SHP77 (cell line): Measurements from ENCODE around the gene FFAR2.

Experiments used
- DNase-seq, 2 experiments: peaks; one replicate each; lab custom pipeline; 2025; lab: John Stamatoyannopoulos, UW

Gene FFAR2

DNA sequence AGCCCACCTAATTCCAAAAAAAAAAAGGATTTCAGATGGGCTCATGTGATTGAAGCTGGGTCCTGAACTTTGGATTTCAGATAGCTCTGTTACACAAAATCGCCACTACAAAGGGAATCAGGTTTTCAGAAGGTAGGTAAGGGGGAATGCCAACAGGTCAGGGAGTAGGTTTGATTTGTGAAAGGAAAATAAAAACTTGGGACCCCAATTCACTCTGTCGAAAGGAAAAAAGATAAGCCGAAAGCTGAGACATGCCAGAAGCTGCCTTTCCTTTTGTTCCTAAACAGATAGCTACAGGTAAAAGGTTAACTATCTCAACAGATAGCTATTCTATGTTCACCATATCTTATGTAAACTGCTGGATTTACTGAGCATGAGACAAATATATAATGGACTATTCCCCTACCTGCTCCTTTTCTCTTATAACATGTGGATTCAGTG, 38.2 kb downstream of the FFAR2 start:
- DNase-seq: no peak

DNA sequence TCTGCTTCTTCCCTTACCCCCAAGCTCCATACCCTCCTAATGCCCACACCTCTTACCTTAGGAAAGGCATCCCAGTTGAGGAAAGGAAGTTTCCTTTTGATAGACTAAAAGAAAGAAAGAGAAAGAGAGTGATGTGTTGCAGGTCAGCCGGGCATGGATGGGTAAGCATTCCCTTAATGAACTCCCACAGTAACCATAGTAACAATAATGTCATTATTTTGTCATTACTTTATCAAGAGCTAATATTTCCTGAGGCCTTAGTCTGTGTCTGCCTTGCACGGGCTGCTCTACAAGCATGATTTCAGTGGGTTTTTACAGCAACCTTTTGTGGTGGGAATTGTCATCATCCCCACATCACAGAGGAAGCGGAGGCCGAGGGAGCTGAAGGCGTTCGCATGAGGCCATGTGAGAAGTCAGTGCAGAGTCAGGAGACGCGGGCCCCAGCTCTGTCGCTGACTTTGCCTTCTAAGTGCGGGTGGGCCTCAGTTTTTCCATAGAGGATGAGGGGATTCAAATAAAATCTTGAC, 39.7 kb downstream of the FFAR2 start:
- no peak for DNase-seq

DNA sequence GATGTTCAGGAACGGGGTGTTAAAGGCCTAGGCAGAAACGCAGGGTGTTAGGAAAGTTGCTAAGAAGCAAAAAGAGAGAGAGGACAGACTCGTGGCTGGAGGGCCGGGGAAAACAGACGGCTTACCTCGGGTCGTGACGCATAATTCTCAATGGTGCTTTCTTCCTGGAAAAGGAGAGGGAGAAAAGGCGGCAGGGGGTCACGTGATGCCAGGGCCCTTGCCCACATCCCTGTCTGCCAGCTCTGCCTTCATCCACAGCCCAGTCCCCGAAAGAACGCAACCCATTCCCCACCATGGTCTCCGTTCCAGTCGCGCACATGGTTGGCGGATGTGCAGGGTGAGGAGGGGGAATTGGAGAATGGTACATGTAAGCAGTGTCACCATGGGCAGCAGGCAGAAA, 40.6 kb downstream of the FFAR2 start:
- no peak for DNase-seq

DNA sequence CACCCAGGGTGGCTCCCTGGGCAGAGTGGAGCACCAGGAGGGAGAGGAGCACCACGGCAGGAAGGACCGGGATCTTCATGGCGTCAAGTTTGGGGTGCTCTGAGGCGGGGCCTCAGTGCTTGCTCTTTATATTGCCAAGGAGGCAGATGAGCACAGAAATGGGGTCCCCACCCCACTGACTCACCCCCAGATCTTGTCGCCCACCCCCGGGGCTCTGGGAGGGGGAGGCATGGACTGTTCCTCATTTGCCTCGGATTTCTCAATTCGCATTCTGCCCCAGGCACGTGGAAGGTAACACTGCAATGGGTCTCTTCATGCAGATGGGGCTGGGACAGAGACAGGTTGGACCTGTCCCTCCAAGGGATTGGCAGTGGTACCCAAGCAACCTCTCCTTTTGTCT, 42.3 kb downstream of the FFAR2 start, which contains the start of gene KRTDAP:
Gene KRTDAP, minus strand, starts transcription at position 101 of the 400 bp plus-strand sequence. Its CDS starts 22 bp downstream, at position 79.
- DNase-seq: no peak

DNA sequence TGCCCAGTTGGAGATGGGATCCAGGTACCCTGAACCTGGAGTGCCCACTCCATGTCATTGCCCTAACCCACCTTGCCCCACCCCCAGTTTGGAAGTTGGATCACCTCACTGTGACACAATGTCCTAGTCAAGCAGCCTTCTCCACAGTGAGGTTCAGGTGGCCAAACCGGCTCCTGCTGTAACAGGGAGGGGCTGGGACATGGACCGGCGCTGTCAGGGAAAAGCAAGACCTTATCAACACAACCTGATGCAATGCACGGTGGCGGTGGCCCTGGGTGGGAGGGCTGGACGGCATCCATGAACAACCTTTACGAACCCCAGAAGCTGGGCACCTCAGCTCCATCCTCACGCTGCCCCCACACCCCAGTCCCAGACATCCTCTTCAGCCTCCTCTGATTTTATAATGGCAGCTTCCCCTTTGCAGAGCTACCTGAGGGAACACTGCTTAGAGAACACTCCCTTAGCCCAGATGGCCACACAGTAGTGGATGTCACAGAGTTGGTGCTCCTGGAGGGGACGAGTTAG, 43.8 kb downstream of the FFAR2 start:
- no peak for DNase-seq

DNA sequence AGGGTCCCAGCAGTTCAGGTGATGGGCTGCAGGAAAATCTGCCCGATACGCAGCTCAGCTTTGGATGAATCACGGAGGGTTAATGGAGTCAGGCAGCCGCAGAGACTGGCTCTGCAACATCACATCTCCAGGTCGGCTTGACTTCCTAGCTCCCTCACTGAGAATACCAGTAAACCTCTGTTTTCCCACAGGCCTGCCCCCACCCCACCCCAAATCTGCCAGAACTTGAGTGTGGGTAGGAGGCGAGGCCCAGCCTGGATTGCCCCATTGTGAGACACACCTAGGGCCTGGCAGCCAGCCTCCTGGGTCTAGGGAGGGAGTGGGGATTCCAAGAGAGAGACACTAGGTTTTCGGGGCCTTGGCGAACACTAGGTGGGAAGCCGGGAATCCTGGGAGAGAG, 45.9 kb downstream of the FFAR2 start:
- DNase-seq: no peak

DNA sequence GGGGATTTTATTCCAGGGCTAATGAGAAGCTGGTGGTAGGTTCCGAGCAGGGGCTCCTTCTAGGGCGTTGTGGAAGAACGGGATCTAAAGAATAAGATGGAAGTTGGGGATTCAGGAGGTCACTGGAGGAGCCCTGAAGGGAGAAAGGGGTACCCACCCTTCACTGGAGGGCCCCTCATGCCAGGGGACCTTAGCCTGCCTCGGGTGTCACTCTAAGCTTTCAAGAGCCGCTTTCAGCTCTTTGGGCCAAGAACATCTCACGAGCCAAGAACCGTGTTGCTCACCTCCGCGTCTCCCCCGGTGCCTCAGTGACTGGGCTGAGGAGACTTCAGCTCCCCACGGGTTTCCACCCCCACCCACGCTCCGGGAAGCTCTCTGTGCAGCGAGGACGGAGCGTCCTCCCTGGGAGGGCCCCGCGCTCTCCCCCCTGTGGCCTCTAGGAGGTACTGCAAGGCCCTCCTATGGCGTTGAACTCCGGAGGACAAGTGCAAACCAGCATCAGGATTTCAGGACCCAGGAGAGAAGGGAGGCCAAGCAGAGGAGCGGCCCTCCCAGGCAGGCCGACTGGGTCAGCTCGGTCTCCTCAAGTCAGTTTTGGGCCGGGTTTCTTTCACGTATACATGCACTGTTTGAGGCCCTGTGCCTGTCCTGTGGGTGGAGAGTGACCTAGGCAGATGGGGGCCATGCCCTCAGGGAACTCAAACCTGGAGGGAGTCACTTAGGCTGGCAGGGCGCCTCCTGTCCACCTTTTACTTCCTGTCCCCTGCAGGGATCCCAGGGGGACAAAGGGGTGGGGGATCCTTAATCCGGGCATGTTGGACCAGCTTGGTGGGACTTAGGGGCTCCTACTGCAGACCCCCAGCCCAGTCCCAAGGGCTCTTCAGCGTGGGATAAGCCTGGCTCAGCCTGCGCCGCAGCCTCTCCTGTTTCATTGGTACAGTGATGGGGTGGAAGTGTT, 47.3 kb downstream of the FFAR2 start:
- DNase-seq: peak; percentile 34 to 69

DNA sequence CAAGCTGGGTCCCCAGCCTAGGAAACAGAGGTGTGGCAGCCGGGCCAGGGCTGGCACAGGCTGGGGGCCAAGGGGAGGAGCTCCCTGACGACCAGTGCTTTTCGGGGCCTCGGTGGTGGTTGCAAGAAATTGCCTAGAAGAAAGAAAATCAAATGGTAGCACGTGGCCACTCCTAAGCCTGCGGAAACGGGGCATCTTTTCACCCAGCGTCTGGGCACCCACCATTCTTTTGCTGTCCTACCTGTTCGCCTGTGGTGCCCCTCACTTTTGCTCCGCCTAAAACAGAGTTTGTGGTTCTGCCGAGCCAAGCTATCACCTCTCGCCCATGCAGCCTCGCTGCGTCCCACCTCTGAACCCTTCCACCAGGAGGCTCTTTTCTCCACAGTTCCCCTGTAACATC, 49.3 kb downstream of the FFAR2 start:
- DNase-seq: no peak

DNA sequence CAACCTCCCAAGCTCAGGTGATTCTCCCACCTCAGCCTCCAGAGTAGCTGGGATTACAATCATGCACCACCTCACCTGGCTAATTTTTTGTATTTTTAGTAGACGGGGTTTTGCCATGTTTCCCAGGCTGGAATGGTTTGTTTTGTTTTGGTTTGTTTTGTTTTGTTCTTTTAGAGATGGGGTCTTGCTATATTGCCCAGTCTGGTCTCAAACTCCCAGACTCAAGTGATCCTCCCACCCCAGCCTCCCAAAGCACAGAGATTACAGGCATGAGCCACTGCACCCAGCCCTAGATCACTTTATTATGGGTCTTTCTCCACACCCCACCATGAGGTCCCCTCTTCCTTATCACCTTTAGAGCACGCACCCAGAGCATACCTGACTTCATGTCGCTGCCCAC, 50.2 kb downstream of the FFAR2 start:
- no peak for DNase-seq

DNA sequence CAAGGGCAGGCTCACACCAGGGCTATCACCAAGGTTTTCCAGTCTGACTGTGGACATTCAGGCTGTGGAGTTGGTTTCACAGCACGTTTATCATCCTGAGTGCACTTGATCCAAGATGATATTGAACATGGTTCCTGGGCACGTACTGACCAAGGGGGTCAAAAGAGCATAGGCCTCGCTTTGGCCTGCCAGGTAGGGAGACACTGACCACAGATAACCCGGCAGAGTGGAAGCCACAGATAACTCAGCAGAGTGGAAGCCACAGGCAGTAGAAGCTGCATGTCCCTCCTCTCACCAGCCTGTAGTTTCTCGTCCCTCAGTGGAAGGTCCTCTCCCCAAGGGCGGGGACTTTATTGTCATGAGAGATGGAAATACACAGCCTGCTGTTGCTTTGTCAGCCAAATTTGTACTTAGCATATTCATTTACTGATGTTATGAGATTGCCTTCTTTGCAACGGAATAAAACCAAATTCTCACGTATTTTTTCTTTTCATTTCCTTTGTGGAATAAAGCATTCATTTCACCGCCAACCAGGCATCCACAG, 51.0 kb downstream of the FFAR2 start:
- no peak for DNase-seq

DNA sequence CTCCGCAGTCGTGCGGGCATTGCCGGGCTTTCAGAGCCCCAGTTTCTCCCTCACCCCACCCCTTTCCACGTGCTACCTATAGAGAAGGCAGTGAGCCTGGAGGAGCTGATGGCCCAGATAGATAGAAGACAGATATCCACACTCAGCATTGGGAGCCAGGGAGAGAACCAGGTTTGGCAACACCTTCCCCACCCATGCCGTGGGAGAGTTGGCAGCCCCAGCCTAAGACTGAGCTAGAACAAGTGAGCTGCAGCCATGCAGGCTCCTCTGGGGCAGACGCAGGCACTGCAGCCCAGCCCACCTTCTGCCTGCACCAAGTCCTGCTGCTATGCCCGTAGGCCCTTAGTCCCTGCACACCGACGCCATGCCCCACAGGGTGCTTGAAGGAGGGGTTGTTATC, 52.6 kb downstream of the FFAR2 start:
- no peak for DNase-seq
